ENCODE measurements around the gene SSBP2.

GRCh38 chr5:81545911-81546310, 205.0 kb downstream of the SSBP2 start:
- TF ChIP-seq CTCF (conservative IDR thresholded peaks at IDR 0.05 in 1 of 2, IDR thresholded peaks at IDR 0.05 in 1 of 2; ENCODE audit: low read depth in 1 of 2, low read length in 2 of 2) (no peak), EZH2 (IDR thresholded peaks at IDR 0.05; ENCODE audit: low read length, missing control alignments) (no peak)
